H1 (cell line): ENCODE results near the gene ASAP3. TPM values are rescaled to one million over a fixed set of nuclear protein-coding genes. Genes with fewer than 3 reads are reported as not detected.

Source experiments
- CTCF ChIA-PET: fragments of 300-600 bp; sonication (Branson Sonifier 250); formaldehyde crosslinking; loops from one replicate; lab custom pipeline; 2021; ENCODE audit not compliant: partially characterized antibody; lab: Charles Lee
- POLR2A ChIA-PET: fragments of 300-600 bp; sonication (Branson Sonifier 250); formaldehyde crosslinking; loops from one replicate; lab custom pipeline; 2021; ENCODE audit warnings: inconsistent platforms; ENCODE audit not compliant: partially characterized antibody; lab: Charles Lee
- DNase-seq, 2 experiments: peaks; one replicate each; pipeline versions ENCODE4 v3.0.0 to v3.0.0-alpha.2; 2010 to 2022; ENCODE audit warnings: low spot score in 2 of 2, low read depth in 1 of 2, mixed read lengths in 1 of 2
- FAIRE-seq: peaks from 2 replicates; lab custom pipeline; 2011; peaks lifted over from hg19 to GRCh38; lab: Jason Lieb, UNC
- H2AFZ ChIP-seq: 2 replicates; pipeline ENCODE4 v1.8.1; 2012; ENCODE audit warnings: low read length, inconsistent platforms
- H2AK5ac ChIP-seq: 2 replicates; pipeline ENCODE4 v1.6.1; 2013; ENCODE audit warnings: low read depth, low read length
- H2BK120ac ChIP-seq: replicated peaks from 2 replicates; pipeline ENCODE3; 2013; ENCODE audit warnings: low read depth, low read length, inconsistent platforms
- H2BK12ac ChIP-seq: 2 replicates; pipeline ENCODE4 v1.6.1; 2013; ENCODE audit warnings: low read depth, low read length
- H2BK15ac ChIP-seq: 2 replicates; pipeline ENCODE4 v1.6.1; 2013; ENCODE audit warnings: low read length
- H2BK20ac ChIP-seq: 2 replicates; pipeline ENCODE4 v1.6.1; 2013; ENCODE audit warnings: low read length
- H2BK5ac ChIP-seq: 2 replicates; pipeline ENCODE4 v1.6.1; 2013; ENCODE audit warnings: low read depth, low read length
- H3K14ac ChIP-seq: 2 replicates; pipeline ENCODE4 v1.6.1; 2013; ENCODE audit warnings: inconsistent platforms; ENCODE audit not compliant: insufficient read length
- H3K18ac ChIP-seq: 2 replicates; pipeline ENCODE4 v1.6.1; 2013; ENCODE audit warnings: low read length; ENCODE audit errors: extremely low read depth
- H3K23ac ChIP-seq: 2 replicates; pipeline ENCODE4 v1.6.1; 2013; ENCODE audit warnings: inconsistent platforms; ENCODE audit not compliant: insufficient read length
- H3K23me2 ChIP-seq: 2 replicates; pipeline ENCODE4 v1.6.1; 2013; ENCODE audit warnings: low read depth, low read length
- H3K27ac ChIP-seq: 2 replicates; pipeline ENCODE4 v1.6.1; 2011; ENCODE audit warnings: low read depth, low read length, inconsistent platforms
- H3K27me3 ChIP-seq, 4 experiments: replicated peaks in 1 of 4; 1 replicate in 1 of 4; 2 replicates in 3 of 4; pipeline versions ENCODE4 v1.6.1 to v1.8.1; 2011 to 2013; ENCODE audit warnings: low read length in 3 of 4, mild to moderate bottlenecking in 3 of 4, inconsistent platforms in 2 of 4, mixed read lengths in 2 of 4, moderate library complexity in 1 of 4; ENCODE audit not compliant: control insufficient read depth in 3 of 4, insufficient read depth in 3 of 4; ENCODE audit errors: extremely low read depth in 1 of 4
- H3K36me3 ChIP-seq, 4 experiments: 2 replicates each; pipeline versions ENCODE4 v1.6.1 to v1.8.1; 2011 to 2013; ENCODE audit warnings: mild to moderate bottlenecking in 4 of 4, low read length in 3 of 4, moderate library complexity in 2 of 4, control low read depth in 1 of 4, inconsistent platforms in 1 of 4; ENCODE audit not compliant: insufficient read depth in 4 of 4, control insufficient read depth in 2 of 4
- H3K4ac ChIP-seq: replicated peaks from 2 replicates; pipeline ENCODE3; 2013; ENCODE audit warnings: low read length, low read depth, mixed read lengths, inconsistent platforms; ENCODE audit not compliant: insufficient read length
- H3K4me1 ChIP-seq, 4 experiments: replicated peaks in 1 of 4; 1 replicate in 1 of 4; 2 replicates in 3 of 4; pipeline versions ENCODE4 v1.6.1 to v1.8.1; 2011 to 2013; ENCODE audit warnings: low read length in 3 of 4, inconsistent platforms in 2 of 4, mixed read lengths in 1 of 4; ENCODE audit not compliant: insufficient read depth in 4 of 4, control insufficient read depth in 3 of 4
- H3K4me2 ChIP-seq, 2 experiments: 2 replicates each; pipeline versions ENCODE4 v1.6.1 to v1.8.1; 2011 to 2013; ENCODE audit warnings: low read depth in 2 of 2, low read length in 2 of 2, control low read depth in 1 of 2, inconsistent platforms in 1 of 2, mild to moderate bottlenecking in 1 of 2; ENCODE audit not compliant: insufficient read depth in 1 of 2
- H3K4me3 ChIP-seq, 4 experiments: fragments of 200-600, 300-600 bp in 1 of 4; sonication (generic), shearing (Covaris generic), sonication (Bioruptor Twin) in 1 of 4; 2 replicates each; pipeline versions ENCODE4 v1.5.1 to v1.8.1; 2011 to 2016; ENCODE audit warnings: low read length in 4 of 4, low read depth in 3 of 4, control low read depth in 2 of 4, inconsistent platforms in 2 of 4, mild to moderate bottlenecking in 2 of 4, mixed read lengths in 1 of 4, moderate library complexity in 1 of 4; ENCODE audit not compliant: insufficient read depth in 2 of 4; ENCODE audit errors: extremely low read depth in 1 of 4
- H3K56ac ChIP-seq: replicated peaks from 2 replicates; pipeline ENCODE3; 2013; ENCODE audit warnings: low read depth, mild to moderate bottlenecking, mixed read lengths, low read length, inconsistent platforms; ENCODE audit not compliant: insufficient read length
- H3K79me1 ChIP-seq: 2 replicates; pipeline ENCODE4 v1.6.1; 2013; ENCODE audit warnings: low read depth, low read length, control low read depth
- H3K79me2 ChIP-seq, 2 experiments: 2 replicates each; pipeline versions ENCODE4 v1.6.1 to v1.8.1; 2012 to 2013; ENCODE audit warnings: low read length in 2 of 2, mild to moderate bottlenecking in 2 of 2, inconsistent platforms in 1 of 2; ENCODE audit not compliant: insufficient read depth in 2 of 2, control insufficient read depth in 1 of 2
- H3K9ac ChIP-seq, 4 experiments: replicated peaks in 1 of 4; 1 replicate in 1 of 4; 2 replicates in 3 of 4; pipeline versions ENCODE4 v1.6.1 to v1.8.1; 2011 to 2013; ENCODE audit warnings: low read depth in 3 of 4, low read length in 3 of 4, control low read depth in 2 of 4, mild to moderate bottlenecking in 2 of 4, moderate library complexity in 2 of 4, inconsistent platforms in 1 of 4; ENCODE audit errors: extremely low read depth in 1 of 4
- H3K9me3 ChIP-seq, 2 experiments: 2 replicates each; pipeline versions ENCODE4 v1.6.1 to v1.8.1; 2012 to 2013; ENCODE audit warnings: mild to moderate bottlenecking in 2 of 2, moderate library complexity in 2 of 2, control low read depth in 1 of 2, inconsistent platforms in 1 of 2, low read depth in 1 of 2, low read length in 1 of 2, mixed read lengths in 1 of 2; ENCODE audit not compliant: insufficient read depth in 2 of 2
- H4K20me1 ChIP-seq, 2 experiments: replicated peaks in 1 of 2; 2 replicates each; pipeline versions ENCODE3 to v1.8.1; 2011 to 2013; ENCODE audit warnings: inconsistent platforms in 2 of 2, low read length in 2 of 2, mild to moderate bottlenecking in 1 of 2; ENCODE audit not compliant: insufficient read depth in 2 of 2, control insufficient read depth in 1 of 2
- H4K5ac ChIP-seq: 2 replicates; pipeline ENCODE4 v1.6.1; 2013; ENCODE audit warnings: low read length, low read depth, mixed read lengths, inconsistent platforms; ENCODE audit not compliant: insufficient read length
- H4K8ac ChIP-seq: 2 replicates; pipeline ENCODE4 v1.8.0; 2013; ENCODE audit warnings: mild to moderate bottlenecking, moderate library complexity, low read length, inconsistent platforms; ENCODE audit not compliant: insufficient read depth; ENCODE audit errors: extremely low read depth
- H4K91ac ChIP-seq: replicated peaks from 2 replicates; pipeline ENCODE3; 2013; ENCODE audit warnings: low read length, mixed read lengths, inconsistent platforms; ENCODE audit not compliant: insufficient read length
- ATF2 ChIP-seq: IDR thresholded peaks from 2 replicates; pipeline ENCODE4 v1.6.1; 2012; ENCODE audit warnings: low read length, inconsistent platforms
- CHD1 ChIP-seq: IDR thresholded peaks from 2 replicates; pipeline ENCODE4 v1.6.1; 2012; ENCODE audit warnings: low read depth, low read length, improper control_type of control experiment
- MAX ChIP-seq: IDR thresholded peaks from 2 replicates; pipeline ENCODE4 v1.6.1; 2012; ENCODE audit warnings: inconsistent platforms
- SIN3A ChIP-seq, 2 experiments: IDR thresholded peaks in 1 of 2; conservative IDR thresholded peaks in 1 of 2; 2 replicates each; pipeline ENCODE4 v1.6.1; 2011 to 2012; ENCODE audit warnings: low read length in 2 of 2, improper control_type of control experiment in 1 of 2, low read depth in 1 of 2, mild to moderate bottlenecking in 1 of 2
- TAF7 ChIP-seq: optimal IDR thresholded peaks from 2 replicates; pipeline ENCODE3; 2011; ENCODE audit warnings: low read depth, mild to moderate bottlenecking, inconsistent platforms, low read length, moderate library complexity, borderline replicate concordance
- TCF12 ChIP-seq: IDR thresholded peaks from 2 replicates; pipeline ENCODE4 v1.6.1; 2011; ENCODE audit warnings: low read depth, mild to moderate bottlenecking, low read length
- WGBS, 2 experiments: shearing (Covaris generic) in 1 of 2; methylation state at CpG; one replicate each; pipeline versions ENCODE4 v1.1.6 to v1.1.7; 2013 to 2015; ENCODE audit warnings: low lambda C conversion rate in 2 of 2, mixed read lengths in 2 of 2, inconsistent platforms in 1 of 2, low coverage in 1 of 2, missing lambda C conversion rate in 1 of 2; ENCODE audit not compliant: insufficient replicate concordance in 2 of 2, insufficient coverage in 1 of 2, insufficient read length in 1 of 2; ENCODE audit errors: extremely low coverage in 1 of 2, missing lambda C conversion rate in 1 of 2; 5-methylcytosine and 5-hydroxymethylcytosine counted together
- polyA plus RNA-seq, 7 experiments: library from polyadenylated mRNA; depleted of rRNA in 3 of 7; stranded (reverse) in 5 of 7; unstranded in 2 of 7; fragments of >200 nt in 5 of 7; fragments of 200-250 nt in 2 of 7; gene quantifications; 1 replicate in 5 of 7; 2 replicates in 1 of 7; 4 replicates in 1 of 7; pipeline versions ENCODE4 v1.2.1 to v1.2.3, GENCODE V29; 2011 to 2013; ENCODE audit warnings: missing spikeins in 2 of 7, mixed read lengths in 2 of 7
- total RNA-seq: library from RNA; stranded (reverse); fragmentation: NEBNext Ultra II Directional; extraction: Animal tissue kit (Norgen Biotek cat#: 25700); gene quantifications from 2 replicates; pipeline ENCODE4 v1.2.1, GENCODE V29; 2021

The ASAP3 gene
- total and polyA plus RNA-seq, 2 of the 8 experiments (the other 6 are each of a cell fraction or from before 2014, with no cell fraction given): 53.1 to 58.0 TPM

DNA sequence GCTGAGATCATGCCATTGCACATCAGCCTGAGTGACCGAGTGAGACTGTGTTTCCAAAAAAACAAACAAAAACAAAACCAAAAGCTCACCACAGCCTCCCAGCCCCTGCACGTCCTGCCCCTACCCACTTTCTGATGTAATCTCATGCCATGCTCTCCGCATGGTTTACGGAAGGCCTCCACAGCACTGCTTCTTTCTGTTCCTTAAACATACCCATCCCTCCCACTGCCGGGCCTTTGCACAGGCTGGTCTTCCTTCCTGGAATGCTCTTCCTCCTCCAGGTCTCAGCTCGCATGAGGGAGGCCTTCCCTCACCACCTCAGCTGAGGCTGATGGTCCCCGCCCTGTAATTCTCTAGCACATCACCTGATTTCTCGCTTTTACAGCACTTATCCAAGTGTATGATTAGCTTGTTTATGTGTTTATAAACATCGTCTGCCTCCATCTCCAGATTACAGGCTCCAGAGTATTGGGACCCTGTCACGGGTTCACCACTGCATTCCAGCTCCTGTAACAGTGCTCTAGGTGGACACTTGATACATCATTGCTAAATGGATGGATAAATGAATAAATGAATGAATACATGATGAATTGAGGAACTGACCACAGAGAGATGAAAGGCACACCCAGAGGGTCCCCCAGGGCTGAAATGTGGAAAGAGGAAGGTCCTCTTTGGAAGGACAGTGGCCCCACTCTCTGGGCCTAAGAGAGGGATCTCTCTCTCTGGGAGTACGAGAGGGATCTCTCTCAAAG is 81.5 kb downstream of the ASAP3 start:
- no peaks in the 10 kb centered on the region for H3K23me2 ChIP-seq
- WGBS, 2 experiments: 84% methylated on average over 11 of the region's 11 CpGs; no CpG with 5 or more reads in 1 of the 2 experiments
- H3K36me3 ChIP-seq: no peaks in the 10 kb centered on the region
- peaks cover 0 to 3% of the 10 kb centered on the region in 2 experiments for H4K20me1 ChIP-seq
- CTCF ChIA-PET: interaction anchor here (0.7 to 3.7 kb wide), 11 partner anchors 8 to 123 kb away, joined by 3 to 44 read pairs (median 11); partner anchors contain the start of genes TCEA3 and ZNF436
- H3K79me2 ChIP-seq: no peaks in the 10 kb centered on the region
- no peak overlapping the region for H4K91ac ChIP-seq
- H2BK20ac ChIP-seq: no peak overlapping the region
- H3K23ac ChIP-seq: no peak overlapping the region
- no peak overlapping the region for H3K4me3 ChIP-seq
- H2BK15ac ChIP-seq: no peak overlapping the region
- no peak for DNase-seq
- H3K79me1 ChIP-seq: no peaks in the 10 kb centered on the region
- POLR2A ChIA-PET: interaction anchor here (1.2 to 1.7 kb wide), 2 partner anchors 12 to 58 kb away, joined by 3 to 4 read pairs; partner anchors contain the start of gene HNRNPR
- H3K14ac ChIP-seq: no peak overlapping the region
- no peak overlapping the region for H2AK5ac ChIP-seq
- no peak overlapping the region for H2BK12ac ChIP-seq
- no peak overlapping the region for H3K4me2 ChIP-seq
- H3K27me3 ChIP-seq: peaks cover 26 to 97% (median 60%) of the 10 kb centered on the region in 4 experiments
- H2AFZ ChIP-seq: no peak overlapping the region
- TF ChIP-seq CHD1 (no peak), MAX (no peak), TAF7 (no peak), TCF12 (no peak), ATF2 (no peak), SIN3A (conservative IDR thresholded peaks at IDR 0.05 in 1 of 2, IDR thresholded peaks at IDR 0.05 in 1 of 2; ENCODE audit: low read depth in 1 of 2, low read length in 2 of 2) (no peak)
- TF ChIP-seq, all 59 proteins: peak for 0
- Histone ChIP-seq H3K4ac (no peak overlapping the region), H3K18ac (no peak overlapping the region), H3K4me1 (peaks cover 0 to 4% (median 2%) of the 10 kb centered on the region in 4 experiments; a peak in 2 of 7 replicates), H3K27ac (no peak overlapping the region), H2BK120ac (no peak overlapping the region), H4K5ac (no peak overlapping the region), H2BK5ac (no peak overlapping the region), H4K8ac (no peak overlapping the region), H3K56ac (no peak overlapping the region), H3K9ac (no peak overlapping the region), H3K9me3 (no peaks in the 10 kb centered on the region)
- FAIRE-seq: no peak
